Parathyroid adenoma (tissue), 2 donors: ENCODE data around the gene SPEG.

Experiments used
- H2AFZ ChIP-seq: fragments of 300-600 bp; sonication (generic); one replicate; pipeline ENCODE4 v1.7.0; 2017; ENCODE audit warnings: antibody characterized with exemption, mild to moderate bottlenecking
- H3K27ac ChIP-seq: fragments of 300-600 bp; sonication (generic); one replicate; pipeline ENCODE4 v1.7.0; 2017
- H3K27me3 ChIP-seq: fragments of 300-600 bp; sonication (generic); one replicate; pipeline ENCODE4 v1.7.0; 2017; ENCODE audit warnings: low read length; ENCODE audit not compliant: control insufficient read depth, insufficient read depth
- H3K36me3 ChIP-seq: fragments of 300-600 bp; sonication (generic); one replicate; pipeline ENCODE4 v1.7.0; 2017; ENCODE audit warnings: low read length; ENCODE audit not compliant: control insufficient read depth, insufficient read depth
- H3K4me1 ChIP-seq: fragments of 300-600 bp; sonication (generic); one replicate; pipeline ENCODE4 v1.7.0; 2017; ENCODE audit warnings: control low read depth
- H3K4me2 ChIP-seq: fragments of 300-600 bp; sonication (generic); one replicate; pipeline ENCODE4 v1.7.0; 2017; ENCODE audit warnings: low read length
- H3K4me3 ChIP-seq: fragments of 300-600 bp; sonication (generic); one replicate; pipeline ENCODE4 v1.7.0; 2017; ENCODE audit warnings: low read depth, low read length
- H3K79me2 ChIP-seq: fragments of 300-600 bp; sonication (generic); one replicate; pipeline ENCODE4 v1.7.0; 2017; ENCODE audit warnings: control low read depth
- H3K9ac ChIP-seq: fragments of 300-600 bp; sonication (generic); one replicate; pipeline ENCODE4 v1.7.0; 2017; ENCODE audit warnings: mild to moderate bottlenecking
- H3K9me3 ChIP-seq: fragments of 300-600 bp; sonication (generic); one replicate; pipeline ENCODE4 v1.7.0; 2017; ENCODE audit warnings: low read length; ENCODE audit not compliant: control insufficient read depth
- TF ChIP-seq, protein P1 (sequence below): fragments of 300-600 bp; sonication (generic); IDR thresholded peaks from one replicate; pipeline ENCODE4 v1.7.0; 2017; ENCODE audit warnings: antibody characterized with exemption, mild to moderate bottlenecking
- donor health status: primary hyperparathyroidism.

Gene SPEG

DNA sequence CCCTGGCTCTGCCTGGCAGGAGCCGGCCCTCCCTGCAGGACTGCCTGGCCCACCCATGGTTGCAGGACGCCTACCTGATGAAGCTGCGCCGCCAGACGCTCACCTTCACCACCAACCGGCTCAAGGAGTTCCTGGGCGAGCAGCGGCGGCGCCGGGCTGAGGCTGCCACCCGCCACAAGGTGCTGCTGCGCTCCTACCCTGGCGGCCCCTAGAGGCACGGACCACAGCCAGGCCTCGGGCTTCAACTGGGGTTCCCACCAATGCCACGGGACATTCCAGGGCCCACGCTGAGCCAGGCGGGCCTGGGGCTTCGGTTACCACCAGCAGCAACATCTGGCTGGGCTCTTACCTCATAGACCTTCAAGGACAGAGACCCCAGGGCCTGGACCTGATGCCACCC, 57.9 kb downstream of the SPEG start:
- no peaks in the 10 kb centered on the region for H3K79me2 ChIP-seq
- H3K4me3 ChIP-seq, result no peak overlapping the region
- peaks cover 1% of the 10 kb centered on the region for H3K4me1 ChIP-seq
- H3K9ac ChIP-seq, result no peak overlapping the region
- no peaks in the 10 kb centered on the region for H3K27me3 ChIP-seq
- no peak overlapping the region for H3K27ac ChIP-seq
- H2AFZ ChIP-seq, result no peak overlapping the region
- TF ChIP-seq, protein P1, sequence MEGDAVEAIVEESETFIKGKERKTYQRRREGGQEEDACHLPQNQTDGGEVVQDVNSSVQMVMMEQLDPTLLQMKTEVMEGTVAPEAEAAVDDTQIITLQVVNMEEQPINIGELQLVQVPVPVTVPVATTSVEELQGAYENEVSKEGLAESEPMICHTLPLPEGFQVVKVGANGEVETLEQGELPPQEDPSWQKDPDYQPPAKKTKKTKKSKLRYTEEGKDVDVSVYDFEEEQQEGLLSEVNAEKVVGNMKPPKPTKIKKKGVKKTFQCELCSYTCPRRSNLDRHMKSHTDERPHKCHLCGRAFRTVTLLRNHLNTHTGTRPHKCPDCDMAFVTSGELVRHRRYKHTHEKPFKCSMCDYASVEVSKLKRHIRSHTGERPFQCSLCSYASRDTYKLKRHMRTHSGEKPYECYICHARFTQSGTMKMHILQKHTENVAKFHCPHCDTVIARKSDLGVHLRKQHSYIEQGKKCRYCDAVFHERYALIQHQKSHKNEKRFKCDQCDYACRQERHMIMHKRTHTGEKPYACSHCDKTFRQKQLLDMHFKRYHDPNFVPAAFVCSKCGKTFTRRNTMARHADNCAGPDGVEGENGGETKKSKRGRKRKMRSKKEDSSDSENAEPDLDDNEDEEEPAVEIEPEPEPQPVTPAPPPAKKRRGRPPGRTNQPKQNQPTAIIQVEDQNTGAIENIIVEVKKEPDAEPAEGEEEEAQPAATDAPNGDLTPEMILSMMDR, result no peak
- no peak overlapping the region for H3K4me2 ChIP-seq
- H3K36me3 ChIP-seq, result no peaks in the 10 kb centered on the region
- no peaks in the 10 kb centered on the region for H3K9me3 ChIP-seq

DNA sequence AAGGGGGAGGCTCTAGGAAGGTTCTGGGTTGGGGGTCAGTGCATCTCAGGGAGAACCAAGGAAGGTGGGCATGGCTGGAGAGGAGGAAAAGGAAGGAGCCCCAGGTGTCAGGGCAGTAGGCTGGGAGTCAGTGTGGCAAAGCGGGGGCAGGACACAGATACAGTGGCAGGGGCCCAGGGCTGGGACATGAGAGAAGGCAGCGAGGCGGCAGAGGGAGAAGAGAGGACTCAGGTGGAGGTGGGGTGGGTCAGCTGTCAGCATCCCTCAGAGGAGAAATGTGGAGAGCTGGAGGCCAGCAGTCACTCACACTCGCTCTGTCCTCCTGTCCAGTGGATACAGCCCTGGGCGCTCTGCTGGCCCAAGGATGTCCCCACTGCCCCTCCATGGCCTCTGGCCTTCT, 58.4 kb downstream of the SPEG start:
- Histone ChIP-seq H3K9me3 (no peaks in the 10 kb centered on the region), H3K27me3 (no peaks in the 10 kb centered on the region), H3K79me2 (no peaks in the 10 kb centered on the region), H3K9ac (no peak overlapping the region), H3K4me2 (no peak overlapping the region), H3K4me1 (peaks cover 3% of the 10 kb centered on the region), H3K27ac (no peak overlapping the region), H3K4me3 (no peak overlapping the region), H2AFZ (no peak overlapping the region), H3K36me3 (no peaks in the 10 kb centered on the region)
- TF ChIP-seq, protein P1, result no peak

DNA sequence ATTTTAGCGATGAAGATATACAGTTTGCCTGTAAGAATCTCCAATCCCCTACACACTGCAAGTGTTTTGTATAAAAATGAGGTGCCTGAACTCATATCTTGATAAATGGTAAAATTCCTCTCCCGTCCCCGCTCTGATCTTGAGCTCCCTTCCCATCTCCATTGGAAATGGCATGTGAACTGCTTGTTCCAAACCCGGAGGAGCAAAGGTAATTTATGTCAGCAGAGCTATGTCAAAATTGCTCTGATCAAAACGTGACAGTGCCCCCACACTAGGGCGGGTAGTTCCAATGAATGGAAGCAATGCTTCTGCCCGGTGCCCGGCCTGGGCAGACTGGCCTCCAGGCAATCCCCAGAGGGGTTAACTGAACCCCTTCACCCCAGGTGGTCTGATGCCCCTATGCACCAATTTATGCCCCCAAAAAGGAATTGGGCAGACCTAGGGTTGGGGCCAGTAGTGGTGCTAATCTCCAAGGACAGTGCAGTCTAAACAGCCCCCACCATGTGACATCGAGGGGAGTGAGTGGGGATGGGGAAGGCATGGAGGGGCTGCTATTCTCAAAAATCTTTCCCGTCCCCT, 60.4 kb downstream of the SPEG start:
- no peaks in the 10 kb centered on the region for H3K79me2 ChIP-seq
- no peak overlapping the region for H3K27ac ChIP-seq
- no peak overlapping the region for H3K9ac ChIP-seq
- no peak overlapping the region for H3K4me2 ChIP-seq
- H3K36me3 ChIP-seq, result no peaks in the 10 kb centered on the region
- H2AFZ ChIP-seq, result peak overlapping the region; percentile 22
- no peak overlapping the region for H3K4me3 ChIP-seq
- peaks cover 7% of the 10 kb centered on the region for H3K4me1 ChIP-seq
- H3K9me3 ChIP-seq, result no peaks in the 10 kb centered on the region
- TF ChIP-seq, protein P1, result no peak
- no peaks in the 10 kb centered on the region for H3K27me3 ChIP-seq

DNA sequence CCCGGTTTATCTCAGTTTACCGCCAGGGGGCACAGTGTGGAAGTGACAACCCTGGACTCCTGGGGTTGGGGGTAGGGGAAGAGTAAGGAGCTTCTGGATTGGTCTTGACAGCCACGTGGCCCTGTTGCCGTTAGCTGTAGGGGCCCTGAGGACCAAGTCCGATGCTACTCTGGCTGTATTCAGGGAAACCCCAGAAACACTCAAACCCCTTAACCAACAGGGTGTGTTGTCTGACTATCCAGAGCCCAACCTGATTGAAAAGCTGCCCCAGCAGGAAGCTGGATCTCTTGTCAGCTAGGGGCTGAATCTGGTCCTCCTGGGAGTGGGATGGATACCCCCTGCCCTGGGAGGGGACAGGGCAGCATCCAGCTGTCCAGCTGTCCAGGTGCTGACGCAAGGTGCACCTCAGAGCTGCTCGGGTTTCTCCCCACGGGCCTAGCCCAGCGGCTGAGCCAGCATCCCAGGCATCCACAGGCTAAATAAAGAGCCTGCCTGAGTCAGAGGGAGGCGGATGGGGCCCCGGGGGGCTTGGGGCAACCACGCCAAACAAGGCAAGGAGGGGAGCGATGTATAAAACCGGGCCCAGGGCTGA, 61.0 kb downstream of the SPEG start:
- H3K4me3 ChIP-seq, result no peak overlapping the region

More for the DNA sequence above, 61.0 kb downstream of the SPEG start:
- Histone ChIP-seq H3K79me2 (no peaks in the 10 kb centered on the region), H2AFZ (peak overlapping the region; percentile 22), H3K4me1 (peaks cover 13% of the 10 kb centered on the region), H3K4me2 (no peak overlapping the region), H3K9me3 (no peaks in the 10 kb centered on the region), H3K9ac (no peak overlapping the region), H3K36me3 (no peaks in the 10 kb centered on the region), H3K27ac (no peak overlapping the region), H3K27me3 (no peaks in the 10 kb centered on the region)
- TF ChIP-seq, protein P1, result peak; percentile 59
